Duodenal mucosa (tissue), 2 donors: ENCODE data around the gene DCC.

Experiments used
- H3K27ac ChIP-seq: one replicate; pipeline ENCODE4 v1.7.0; 2013; ENCODE audit warnings: low read depth, low read length
- H3K27me3 ChIP-seq, 2 donors: one replicate each; pipeline ENCODE4 v1.7.0; 2013; ENCODE audit warnings: low read length in 2 of 2, control low read depth in 1 of 2; ENCODE audit not compliant: insufficient read depth in 2 of 2, control insufficient read depth in 1 of 2
- H3K36me3 ChIP-seq, 2 donors: one replicate each; pipeline ENCODE4 v1.7.0; 2013; ENCODE audit warnings: low read length in 2 of 2, control low read depth in 1 of 2; ENCODE audit not compliant: insufficient read depth in 2 of 2, control insufficient read depth in 1 of 2
- H3K4me1 ChIP-seq, 2 donors: one replicate each; pipeline ENCODE4 v1.7.0; 2013; ENCODE audit warnings: low read length in 2 of 2, control low read depth in 1 of 2; ENCODE audit not compliant: insufficient read depth in 2 of 2, control insufficient read depth in 1 of 2
- H3K4me3 ChIP-seq, 2 donors: one replicate each; pipeline ENCODE4 v1.7.0; 2013; ENCODE audit warnings: low read length in 2 of 2, low read depth in 1 of 2
- H3K9ac ChIP-seq, 2 donors: one replicate each; pipeline ENCODE4 v1.7.0; 2013; ENCODE audit warnings: low read length in 2 of 2, low read depth in 1 of 2
- H3K9me3 ChIP-seq, 2 donors: one replicate each; pipeline ENCODE4 v1.7.0; 2013; ENCODE audit warnings: low read length in 2 of 2, control low read depth in 1 of 2; ENCODE audit not compliant: control insufficient read depth in 1 of 2

The DCC gene

GRCh38 chr18:53268455-53268854 is 928.5 kb downstream of the DCC start:
- no peak overlapping the region for H3K4me3 ChIP-seq
- H3K27me3 ChIP-seq, result no peaks in the 10 kb centered on the region
- peaks cover 0 to 13% of the 10 kb centered on the region in 2 donors for H3K9me3 ChIP-seq
- H3K9ac ChIP-seq, result no peak overlapping the region
- H3K27ac ChIP-seq, result no peak overlapping the region
- H3K4me1 ChIP-seq, result no peaks in the 10 kb centered on the region
- no peaks in the 10 kb centered on the region for H3K36me3 ChIP-seq

GRCh38 chr18:53281406-53281805 is 941.4 kb downstream of the DCC start:
- no peak overlapping the region for H3K9ac ChIP-seq
- H3K4me3 ChIP-seq, result no peak overlapping the region
- no peaks in the 10 kb centered on the region for H3K36me3 ChIP-seq
- H3K27me3 ChIP-seq, result no peaks in the 10 kb centered on the region
- no peaks in the 10 kb centered on the region for H3K4me1 ChIP-seq
- no peak overlapping the region for H3K27ac ChIP-seq
- peaks cover 0 to 11% of the 10 kb centered on the region in 2 donors for H3K9me3 ChIP-seq

- H3K27me3 ChIP-seq, result no peaks in the 10 kb centered on the region
- no peaks in the 10 kb centered on the region for H3K36me3 ChIP-seq
- H3K27ac ChIP-seq, result no peak overlapping the region
- no peak overlapping the region for H3K4me3 ChIP-seq
- H3K9ac ChIP-seq, result no peak overlapping the region
- H3K9me3 ChIP-seq, result peaks cover 0 to 8% of the 10 kb centered on the region in 2 donors
- H3K4me1 ChIP-seq, result no peaks in the 10 kb centered on the region
Measured at GRCh38 chr18:53283708-53284107, 943.7 kb downstream of the DCC start.

- Histone ChIP-seq H3K27me3 (no peaks in the 10 kb centered on the region), H3K27ac (no peak overlapping the region), H3K9me3 (peaks cover 0 to 18% of the 10 kb centered on the region in 2 donors), H3K4me1 (no peaks in the 10 kb centered on the region), H3K4me3 (no peak overlapping the region), H3K9ac (no peak overlapping the region), H3K36me3 (no peaks in the 10 kb centered on the region)
Measured at GRCh38 chr18:53305461-53305860, 965.5 kb downstream of the DCC start.

GRCh38 chr18:53319628-53320027 is 979.6 kb downstream of the DCC start:
- H3K9me3 ChIP-seq, result no peaks in the 10 kb centered on the region
- no peak overlapping the region for H3K9ac ChIP-seq
- no peaks in the 10 kb centered on the region for H3K4me1 ChIP-seq
- no peak overlapping the region for H3K27ac ChIP-seq
- no peak overlapping the region for H3K4me3 ChIP-seq
- no peaks in the 10 kb centered on the region for H3K27me3 ChIP-seq
- H3K36me3 ChIP-seq, result no peaks in the 10 kb centered on the region

GRCh38 chr18:53322163-53322562 is 982.2 kb downstream of the DCC start:
- Histone ChIP-seq H3K27ac (no peak overlapping the region), H3K27me3 (no peaks in the 10 kb centered on the region), H3K9ac (no peak overlapping the region), H3K36me3 (no peaks in the 10 kb centered on the region), H3K4me3 (no peak overlapping the region), H3K9me3 (no peaks in the 10 kb centered on the region), H3K4me1 (no peaks in the 10 kb centered on the region)

GRCh38 chr18:53324353-53324752 is 984.4 kb downstream of the DCC start:
- H3K36me3 ChIP-seq, result no peaks in the 10 kb centered on the region

GRCh38 chr18:53360501-53361443 is 1020.8 kb downstream of the DCC start:
- H3K27ac ChIP-seq, result no peak overlapping the region
- H3K36me3 ChIP-seq, result no peaks in the 10 kb centered on the region
- no peak overlapping the region for H3K9ac ChIP-seq
- H3K27me3 ChIP-seq, result no peaks in the 10 kb centered on the region
- H3K4me1 ChIP-seq, result no peaks in the 10 kb centered on the region
- H3K4me3 ChIP-seq, result no peak overlapping the region
- no peaks in the 10 kb centered on the region for H3K9me3 ChIP-seq

More at GRCh38 chr18:53324353-53324752, 984.4 kb downstream of the DCC start:
- no peak overlapping the region for H3K9ac ChIP-seq
- H3K9me3 ChIP-seq, result no peaks in the 10 kb centered on the region
- H3K27ac ChIP-seq, result no peak overlapping the region
- H3K4me1 ChIP-seq, result no peaks in the 10 kb centered on the region
- H3K4me3 ChIP-seq, result no peak overlapping the region
- no peaks in the 10 kb centered on the region for H3K27me3 ChIP-seq

- H3K36me3 ChIP-seq, result no peaks in the 10 kb centered on the region
- no peaks in the 10 kb centered on the region for H3K27me3 ChIP-seq
- H3K9ac ChIP-seq, result no peak overlapping the region
Measured at GRCh38 chr18:53375621-53376020, 1035.6 kb downstream of the DCC start.

GRCh38 chr18:53380063-53380639 is 1040.2 kb downstream of the DCC start:
- Histone ChIP-seq H3K9me3 (no peaks in the 10 kb centered on the region), H3K9ac (no peak overlapping the region), H3K27ac (no peak overlapping the region), H3K4me3 (no peak overlapping the region), H3K36me3 (no peaks in the 10 kb centered on the region), H3K4me1 (no peaks in the 10 kb centered on the region), H3K27me3 (no peaks in the 10 kb centered on the region)

More at GRCh38 chr18:53375621-53376020, 1035.6 kb downstream of the DCC start:
- Histone ChIP-seq H3K27ac (no peak overlapping the region), H3K4me1 (no peaks in the 10 kb centered on the region), H3K4me3 (no peak overlapping the region), H3K9me3 (no peaks in the 10 kb centered on the region)
